Measurements from ENCODE around the gene ALKBH4.
"Not testable (repeated sequence)": the region's sequence is repeated elsewhere in the genome, so short reads cannot be mapped to it uniquely, and the experiment has no call there.

DNA sequence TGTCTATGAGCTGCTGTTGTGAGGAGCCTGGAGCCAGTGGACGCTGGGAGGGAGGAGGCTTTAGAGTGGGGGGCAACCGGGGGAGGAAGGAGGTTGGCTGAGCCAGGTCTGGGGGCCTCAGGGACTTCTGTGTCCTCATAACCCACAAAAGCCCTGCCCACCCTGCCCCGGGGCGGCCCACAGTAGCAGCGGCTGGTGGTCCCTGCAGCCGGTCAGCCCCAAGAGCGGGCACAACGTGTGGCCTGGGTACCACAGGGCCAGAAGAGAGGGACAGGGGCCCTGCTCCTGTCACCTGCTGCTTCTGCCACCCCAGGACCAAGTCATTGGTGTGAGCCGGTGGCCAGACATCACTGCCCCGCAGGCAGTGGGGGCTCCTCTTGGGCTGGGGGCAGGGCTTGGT, 17.3 kb upstream of the ALKBH4 start:
- not testable (repeated sequence) for TF ChIP-seq BRCA1 (IDR thresholded peaks at IDR 0.05; ENCODE audit: low read depth, low read length); GABPA (IDR thresholded peaks at IDR 0.05; ENCODE audit: low read depth)
- TF ChIP-seq, protein P1, sequence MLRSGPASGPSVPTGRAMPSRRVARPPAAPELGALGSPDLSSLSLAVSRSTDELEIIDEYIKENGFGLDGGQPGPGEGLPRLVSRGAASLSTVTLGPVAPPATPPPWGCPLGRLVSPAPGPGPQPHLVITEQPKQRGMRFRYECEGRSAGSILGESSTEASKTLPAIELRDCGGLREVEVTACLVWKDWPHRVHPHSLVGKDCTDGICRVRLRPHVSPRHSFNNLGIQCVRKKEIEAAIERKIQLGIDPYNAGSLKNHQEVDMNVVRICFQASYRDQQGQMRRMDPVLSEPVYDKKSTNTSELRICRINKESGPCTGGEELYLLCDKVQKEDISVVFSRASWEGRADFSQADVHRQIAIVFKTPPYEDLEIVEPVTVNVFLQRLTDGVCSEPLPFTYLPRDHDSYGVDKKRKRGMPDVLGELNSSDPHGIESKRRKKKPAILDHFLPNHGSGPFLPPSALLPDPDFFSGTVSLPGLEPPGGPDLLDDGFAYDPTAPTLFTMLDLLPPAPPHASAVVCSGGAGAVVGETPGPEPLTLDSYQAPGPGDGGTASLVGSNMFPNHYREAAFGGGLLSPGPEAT (IDR thresholded peaks at IDR 0.05; ENCODE audit: low read depth): not testable (repeated sequence)

All from GM12878 (cell line).